T-helper 2 cell treated with Interferon-gamma antibody and Interleukin-4, amounts not matched to agents 5 μg/mL and 100 μg/mL, for 36 hours (primary cell): Measurements from ENCODE around the gene CHD2.

Source experiments
- DNase-seq: peaks from one replicate; pipeline ENCODE4 v3.0.0; 2021; ENCODE audit warnings: low spot score
- H3K27ac Mint-ChIP-seq: one replicate; pipeline ENCODE4 v1.8.0; 2021; ENCODE audit warnings: mild to moderate bottlenecking, mixed read lengths
- H3K27me3 Mint-ChIP-seq: one replicate; pipeline ENCODE4 v1.8.0; 2021; ENCODE audit warnings: low read depth, mixed read lengths
- H3K36me3 Mint-ChIP-seq: one replicate; pipeline ENCODE4 v1.8.0; 2021; ENCODE audit warnings: low read depth, mixed read lengths
- H3K4me1 Mint-ChIP-seq: one replicate; pipeline ENCODE4 v1.8.0; 2021; ENCODE audit warnings: low read depth, mixed read lengths
- H3K4me3 Mint-ChIP-seq: one replicate; pipeline ENCODE4 v1.8.0; 2022; ENCODE audit warnings: mild to moderate bottlenecking, moderate library complexity, mixed read lengths
- H3K9me3 Mint-ChIP-seq: one replicate; pipeline ENCODE4 v1.8.0; 2021; ENCODE audit warnings: mixed read lengths

CHD2 gene

DNA sequence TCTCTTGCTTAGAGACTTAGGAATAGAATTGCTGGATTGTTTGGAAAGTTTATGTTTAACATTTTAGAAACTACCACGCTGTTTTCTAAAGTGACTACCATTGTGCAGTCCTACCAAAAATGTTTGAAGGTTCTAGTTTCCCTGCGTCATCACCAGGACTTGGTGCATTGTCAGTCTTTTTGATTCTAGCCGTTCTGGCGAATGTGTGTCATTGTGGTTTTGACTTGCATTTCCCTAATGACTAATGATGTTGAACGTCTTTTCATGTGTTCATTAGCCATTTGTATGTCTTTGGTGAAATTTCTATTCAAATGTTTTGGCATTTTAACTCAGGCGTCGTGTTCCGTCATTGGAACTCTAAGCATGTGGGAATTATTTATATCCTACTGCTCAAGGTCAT is 58.0 kb downstream of the CHD2 start:
- Mint-ChIP-seq H3K4me1 (peaks cover 22% of the 10 kb centered on the region), H3K4me3 (no peak overlapping the region), H3K27ac (peak overlapping the region; percentile 47)

DNA sequence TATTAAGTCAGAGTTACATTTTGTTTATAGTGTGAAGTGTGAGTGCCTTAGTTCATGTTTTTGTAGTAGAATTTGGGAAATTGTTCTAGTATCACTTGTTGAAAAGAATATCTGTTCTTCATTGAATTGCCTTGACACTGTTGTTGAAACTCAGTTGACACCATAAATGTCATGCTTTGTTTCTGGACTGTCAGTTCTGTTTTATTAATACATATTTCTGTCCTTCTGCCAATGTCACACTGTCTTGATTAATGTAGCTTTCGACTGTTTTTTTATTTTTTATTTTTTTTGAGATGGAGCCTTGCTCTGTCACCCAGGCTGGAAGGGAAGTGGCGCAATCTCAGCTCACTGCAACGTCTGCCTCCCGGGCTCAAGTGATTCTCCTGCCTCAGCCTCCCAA is 59.1 kb downstream of the CHD2 start:
- Mint-ChIP-seq H3K27ac (peak overlapping the region; percentile 37), H3K4me3 (no peak overlapping the region), H3K27me3 (no peaks in the 10 kb centered on the region), H3K4me1 (peaks cover 22% of the 10 kb centered on the region), H3K9me3 (peaks cover 17% of the 10 kb centered on the region), H3K36me3 (peaks cover 90% of the 10 kb centered on the region)
- no peak for DNase-seq

More for the DNA sequence above, 58.0 kb downstream of the CHD2 start:
- Mint-ChIP-seq H3K36me3 (peaks cover 87% of the 10 kb centered on the region), H3K27me3 (no peaks in the 10 kb centered on the region), H3K9me3 (peaks cover 17% of the 10 kb centered on the region)
- peak; percentile 56 for DNase-seq

GRCh38 chr15:92960996-92961681 is 61.0 kb downstream of the CHD2 start:
- H3K36me3 Mint-ChIP-seq, result peaks cover 83% of the 10 kb centered on the region
- H3K9me3 Mint-ChIP-seq, result peaks cover 14% of the 10 kb centered on the region
- no peaks in the 10 kb centered on the region for H3K27me3 Mint-ChIP-seq
- peaks cover 20% of the 10 kb centered on the region for H3K4me1 Mint-ChIP-seq
- DNase-seq, result no peak
- peak overlapping the region; percentile 19 for H3K27ac Mint-ChIP-seq
- H3K4me3 Mint-ChIP-seq, result no peak overlapping the region

DNA sequence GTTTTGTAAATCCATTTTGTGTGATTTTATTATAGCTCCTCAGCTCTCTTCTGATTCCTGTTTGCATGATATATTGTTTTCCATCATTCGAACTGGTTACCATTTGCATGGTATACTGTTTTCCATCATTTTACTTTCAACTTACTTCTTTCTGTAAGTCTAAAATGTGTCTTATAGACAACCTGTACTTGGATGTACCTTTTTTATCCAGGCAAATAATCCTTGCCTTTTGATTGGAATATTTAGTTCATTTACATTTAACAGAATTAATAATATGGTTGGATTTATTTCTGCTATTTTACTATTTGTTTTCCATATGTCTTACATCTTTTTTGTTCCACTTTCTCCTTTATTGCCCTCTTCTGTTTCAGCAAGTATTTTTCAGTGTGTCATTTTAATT is 62.8 kb downstream of the CHD2 start:
- H3K27ac Mint-ChIP-seq, result no peak overlapping the region
- H3K27me3 Mint-ChIP-seq, result no peaks in the 10 kb centered on the region
- peaks cover 16% of the 10 kb centered on the region for H3K4me1 Mint-ChIP-seq
- H3K36me3 Mint-ChIP-seq, result peaks cover 78% of the 10 kb centered on the region
- H3K4me3 Mint-ChIP-seq, result no peak overlapping the region
- peaks cover 11% of the 10 kb centered on the region for H3K9me3 Mint-ChIP-seq
- DNase-seq, result no peak

DNA sequence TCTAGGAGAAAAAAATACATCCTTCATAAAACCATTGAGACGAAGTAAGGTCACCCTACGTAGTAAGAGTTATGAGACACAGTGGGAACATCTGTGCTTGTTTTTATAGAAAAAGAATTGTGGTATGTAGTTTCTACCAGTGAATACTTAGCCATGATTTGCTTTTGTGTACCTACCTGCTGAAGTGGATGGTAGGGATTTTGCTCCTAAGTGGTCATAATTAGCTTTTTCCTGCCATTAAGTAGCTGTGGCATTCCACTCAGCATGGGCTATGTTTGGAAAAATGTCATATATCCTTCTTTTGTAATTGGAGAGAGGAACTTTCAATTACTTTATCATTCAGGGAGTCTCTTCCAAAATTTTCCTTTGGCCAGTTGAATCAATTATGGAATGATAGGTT is 63.7 kb downstream of the CHD2 start:
- Mint-ChIP-seq H3K27me3 (no peaks in the 10 kb centered on the region), H3K4me3 (no peak overlapping the region), H3K9me3 (peaks cover 4% of the 10 kb centered on the region), H3K27ac (no peak overlapping the region), H3K4me1 (peaks cover 12% of the 10 kb centered on the region), H3K36me3 (peaks cover 77% of the 10 kb centered on the region)
- no peak for DNase-seq

DNA sequence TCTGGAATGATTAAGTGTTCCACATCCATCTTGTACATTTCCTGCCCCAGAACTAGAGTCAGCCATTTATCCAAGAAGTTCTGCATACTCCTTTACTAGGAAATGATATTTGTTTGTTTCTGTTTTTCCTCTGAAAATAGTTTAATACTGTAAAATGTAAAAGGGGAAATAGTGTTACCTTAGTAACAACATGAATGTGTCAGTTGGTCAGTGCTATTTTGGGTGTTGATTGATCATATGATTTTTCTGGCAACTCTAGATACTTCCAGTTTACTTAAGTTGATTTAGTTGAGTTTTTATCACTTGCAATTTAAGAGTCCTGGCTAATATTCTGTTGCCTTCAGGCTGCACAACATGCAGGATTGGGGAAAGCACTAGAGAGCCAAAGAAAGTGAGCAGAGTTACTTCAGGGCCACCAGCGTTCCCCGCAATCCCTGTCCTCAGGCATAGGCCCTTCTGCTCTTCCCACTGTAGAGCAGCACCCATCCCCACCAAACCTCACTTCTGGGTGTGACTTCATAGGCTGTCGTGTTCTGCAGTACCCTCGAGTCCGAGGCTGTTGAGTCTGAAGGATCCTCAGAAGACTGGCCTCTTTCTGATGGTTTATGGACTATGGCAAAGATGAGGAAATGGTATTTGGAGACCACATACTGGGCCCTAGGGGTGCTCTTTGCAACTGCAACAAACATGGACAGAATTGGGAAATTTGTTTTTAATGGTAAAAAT is 69.0 kb downstream of the CHD2 start:
- peaks cover 69% of the 10 kb centered on the region for H3K36me3 Mint-ChIP-seq
- no peak overlapping the region for H3K4me3 Mint-ChIP-seq
- peaks cover 12% of the 10 kb centered on the region for H3K4me1 Mint-ChIP-seq
- H3K27me3 Mint-ChIP-seq, result no peaks in the 10 kb centered on the region
- H3K9me3 Mint-ChIP-seq, result no peaks in the 10 kb centered on the region
- DNase-seq, result no peak
- H3K27ac Mint-ChIP-seq, result no peak overlapping the region

DNA sequence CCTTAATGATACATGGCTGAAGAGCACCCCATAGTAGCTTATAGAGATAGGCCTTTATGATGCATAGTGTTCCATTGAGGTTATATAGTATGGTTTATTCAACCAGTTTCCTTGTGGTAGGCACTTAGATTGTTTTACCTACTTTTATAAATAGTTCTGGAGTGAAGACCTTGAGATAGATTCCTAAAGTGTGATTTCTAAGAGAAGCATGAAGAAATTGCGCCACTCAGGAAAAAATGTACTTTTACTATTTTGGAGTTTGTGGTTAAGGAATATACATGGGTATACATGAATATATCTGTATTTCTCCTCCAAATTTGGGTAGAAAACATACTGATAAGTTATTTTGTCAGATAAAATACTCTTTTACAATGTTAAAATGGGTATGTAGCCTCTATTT is 70.5 kb downstream of the CHD2 start:
- no peaks in the 10 kb centered on the region for H3K9me3 Mint-ChIP-seq
- no peak for DNase-seq
- no peak overlapping the region for H3K27ac Mint-ChIP-seq
- peaks cover 70% of the 10 kb centered on the region for H3K36me3 Mint-ChIP-seq
- peaks cover 12% of the 10 kb centered on the region for H3K4me1 Mint-ChIP-seq
- no peaks in the 10 kb centered on the region for H3K27me3 Mint-ChIP-seq
- no peak overlapping the region for H3K4me3 Mint-ChIP-seq

- no peak for DNase-seq
- no peak overlapping the region for H3K4me3 Mint-ChIP-seq
- peaks cover 73% of the 10 kb centered on the region for H3K36me3 Mint-ChIP-seq
- H3K27ac Mint-ChIP-seq, result no peak overlapping the region
- no peaks in the 10 kb centered on the region for H3K9me3 Mint-ChIP-seq
- peaks cover 12% of the 10 kb centered on the region for H3K4me1 Mint-ChIP-seq
- no peaks in the 10 kb centered on the region for H3K27me3 Mint-ChIP-seq
Observed at GRCh38 chr15:92971081-92971480, 71.0 kb downstream of the CHD2 start.

DNA sequence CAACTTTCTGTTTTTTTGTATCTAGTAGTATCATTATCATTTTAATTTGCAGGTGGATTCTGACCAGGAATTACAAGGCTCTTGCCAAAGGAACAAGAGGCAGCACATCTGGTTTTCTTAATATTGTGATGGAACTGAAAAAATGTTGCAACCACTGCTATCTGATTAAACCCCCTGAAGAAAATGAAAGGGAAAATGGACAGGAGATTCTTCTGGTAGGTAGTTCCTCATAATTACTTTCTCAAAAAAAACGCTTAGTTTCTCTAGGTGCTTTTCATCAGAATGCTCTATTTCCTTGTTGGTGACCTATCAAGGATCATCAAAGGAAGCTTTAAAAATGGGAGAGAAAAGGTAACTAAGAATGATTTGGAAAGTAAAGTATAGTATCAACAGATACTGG is 71.6 kb downstream of the CHD2 start:
- no peak overlapping the region for H3K4me3 Mint-ChIP-seq
- H3K9me3 Mint-ChIP-seq, result no peaks in the 10 kb centered on the region
- peaks cover 75% of the 10 kb centered on the region for H3K36me3 Mint-ChIP-seq
- H3K4me1 Mint-ChIP-seq, result peaks cover 12% of the 10 kb centered on the region
- DNase-seq, result no peak
- peak overlapping the region; percentile 11 for H3K27ac Mint-ChIP-seq
- H3K27me3 Mint-ChIP-seq, result no peaks in the 10 kb centered on the region

GRCh38 chr15:92974183-92974915 is 74.2 kb downstream of the CHD2 start:
- no peak overlapping the region for H3K4me3 Mint-ChIP-seq
- no peak overlapping the region for H3K27ac Mint-ChIP-seq
- no peaks in the 10 kb centered on the region for H3K27me3 Mint-ChIP-seq
- H3K4me1 Mint-ChIP-seq, result peaks cover 12% of the 10 kb centered on the region
- DNase-seq, result no peak
- no peaks in the 10 kb centered on the region for H3K9me3 Mint-ChIP-seq
- peaks cover 78% of the 10 kb centered on the region for H3K36me3 Mint-ChIP-seq

GRCh38 chr15:92979011-92979701 is 79.0 kb downstream of the CHD2 start:
- Mint-ChIP-seq H3K4me3 (no peak overlapping the region), H3K9me3 (no peaks in the 10 kb centered on the region), H3K36me3 (peaks cover 55% of the 10 kb centered on the region), H3K27ac (peak overlapping the region; percentile 59), H3K4me1 (peaks cover 7% of the 10 kb centered on the region), H3K27me3 (no peaks in the 10 kb centered on the region)
- DNase-seq, result no peak

GRCh38 chr15:92981333-92981732 is 81.2 kb downstream of the CHD2 start:
- H3K27ac Mint-ChIP-seq, result no peak overlapping the region
- no peaks in the 10 kb centered on the region for H3K27me3 Mint-ChIP-seq
- peaks cover 7% of the 10 kb centered on the region for H3K4me1 Mint-ChIP-seq
- H3K36me3 Mint-ChIP-seq, result peaks cover 50% of the 10 kb centered on the region
- no peaks in the 10 kb centered on the region for H3K9me3 Mint-ChIP-seq
- DNase-seq, result no peak
- no peak overlapping the region for H3K4me3 Mint-ChIP-seq

- H3K27ac Mint-ChIP-seq, result no peak overlapping the region
- H3K4me1 Mint-ChIP-seq, result peaks cover 7% of the 10 kb centered on the region
- peaks cover 40% of the 10 kb centered on the region for H3K36me3 Mint-ChIP-seq
- no peak overlapping the region for H3K4me3 Mint-ChIP-seq
- no peak for DNase-seq
- no peaks in the 10 kb centered on the region for H3K27me3 Mint-ChIP-seq
- H3K9me3 Mint-ChIP-seq, result no peaks in the 10 kb centered on the region
Observed at GRCh38 chr15:92984161-92984560, 84.0 kb downstream of the CHD2 start.

GRCh38 chr15:92989470-92989869 is 89.3 kb downstream of the CHD2 start:
- H3K9me3 Mint-ChIP-seq, result no peaks in the 10 kb centered on the region
- peaks cover 7% of the 10 kb centered on the region for H3K4me1 Mint-ChIP-seq
- no peak for DNase-seq
- no peak overlapping the region for H3K4me3 Mint-ChIP-seq
- no peaks in the 10 kb centered on the region for H3K27me3 Mint-ChIP-seq
- H3K36me3 Mint-ChIP-seq, result peaks cover 58% of the 10 kb centered on the region
- H3K27ac Mint-ChIP-seq, result peak overlapping the region; percentile 6
